OCI-M2 (cell line): Measurements from ENCODE around the gene CRHR2.
A peak's percentile ranks its signal among the peaks of the same experiment; 100 is the strongest.

Experiments
- DNase-seq: peaks from one replicate; lab custom pipeline; 2025; ENCODE audit not compliant: unreplicated experiment; lab: John Stamatoyannopoulos, UW

CRHR2 gene

DNA sequence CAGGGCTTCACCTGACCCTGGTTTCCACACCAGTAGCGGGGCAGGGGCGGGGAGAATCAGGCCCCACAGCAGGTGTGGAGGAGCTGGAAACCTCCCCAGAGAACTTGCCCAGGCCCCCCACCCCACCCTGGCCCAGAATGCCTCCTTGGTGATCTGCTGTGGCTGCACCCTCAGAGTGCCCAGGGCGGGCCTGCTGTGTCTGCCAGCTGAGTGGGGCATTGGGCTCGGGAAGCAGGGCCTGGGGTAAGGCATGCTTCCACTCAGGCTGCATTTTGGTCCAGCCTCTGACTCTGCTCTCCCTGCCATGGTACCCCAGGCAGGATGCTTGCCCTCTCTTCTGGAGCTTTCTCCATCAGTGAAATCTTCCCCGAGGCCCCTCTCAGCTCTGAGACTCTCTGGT is 1.1 kb upstream of the CRHR2 start:
- DNase-seq = no peak

DNA sequence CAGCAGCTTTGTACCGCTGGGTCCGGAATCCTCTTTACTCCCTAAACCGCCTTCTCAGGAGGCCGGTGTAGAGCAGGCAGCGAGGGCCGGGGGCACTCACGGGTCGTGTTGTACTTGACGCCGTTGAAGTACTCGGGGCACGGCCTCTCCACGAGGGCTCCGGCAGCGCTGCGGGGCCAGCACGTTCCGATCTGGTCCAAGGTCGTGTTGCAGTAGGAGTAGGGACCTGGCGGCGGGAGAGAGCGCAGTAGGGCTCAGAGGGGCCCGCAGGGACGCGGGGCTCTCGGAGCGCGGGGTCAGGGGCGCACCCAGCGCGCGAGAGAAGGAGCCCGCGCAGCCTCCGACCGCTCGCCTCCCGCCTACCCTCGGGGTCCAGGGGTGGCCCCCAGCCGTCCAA is 443 bp downstream of the CRHR2 start:
- no peak for DNase-seq

DNA sequence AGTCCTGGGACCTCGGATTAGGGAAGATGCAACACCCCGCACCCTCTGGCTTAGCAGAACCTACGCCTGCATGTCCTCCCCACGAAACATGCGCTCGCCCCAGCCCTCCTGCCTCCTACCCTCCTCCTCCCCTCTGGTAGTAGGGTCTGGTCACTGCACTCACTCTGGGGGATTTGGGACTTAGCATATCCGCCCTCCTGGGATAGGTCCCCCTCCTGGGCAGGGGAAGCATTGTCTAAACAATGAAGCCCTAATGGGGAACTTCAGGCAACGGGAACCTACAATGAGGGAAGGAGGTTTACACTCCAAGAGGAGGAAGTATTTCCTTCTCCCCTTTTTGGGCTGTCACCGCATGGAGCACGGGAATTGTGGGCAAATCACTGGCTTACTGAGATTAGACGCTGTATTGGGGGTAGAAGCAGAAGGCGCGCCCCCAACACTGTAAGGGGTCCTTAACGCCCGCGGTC is 892 bp downstream of the CRHR2 start:
- no peak for DNase-seq

DNA sequence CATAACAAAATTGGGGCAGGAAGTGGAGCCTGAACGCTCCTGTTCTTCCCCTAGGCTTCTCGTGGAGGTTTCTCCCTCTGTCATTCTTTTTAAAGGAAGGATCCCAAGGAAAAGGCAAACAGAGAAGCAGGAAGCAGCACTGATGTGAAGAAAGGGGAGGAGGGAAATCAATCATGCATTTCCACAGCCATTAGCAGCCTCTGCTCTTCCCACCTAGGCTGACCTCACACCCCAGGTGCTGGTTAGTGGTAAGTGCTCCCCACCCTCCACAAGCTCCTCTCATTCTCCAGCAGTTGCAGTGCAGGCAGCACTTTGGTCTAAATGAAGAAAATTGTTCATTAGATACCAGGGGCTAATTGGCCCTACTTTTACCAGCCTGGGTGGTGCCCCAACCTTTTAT is 2.6 kb downstream of the CRHR2 start:
- no peak for DNase-seq

DNA sequence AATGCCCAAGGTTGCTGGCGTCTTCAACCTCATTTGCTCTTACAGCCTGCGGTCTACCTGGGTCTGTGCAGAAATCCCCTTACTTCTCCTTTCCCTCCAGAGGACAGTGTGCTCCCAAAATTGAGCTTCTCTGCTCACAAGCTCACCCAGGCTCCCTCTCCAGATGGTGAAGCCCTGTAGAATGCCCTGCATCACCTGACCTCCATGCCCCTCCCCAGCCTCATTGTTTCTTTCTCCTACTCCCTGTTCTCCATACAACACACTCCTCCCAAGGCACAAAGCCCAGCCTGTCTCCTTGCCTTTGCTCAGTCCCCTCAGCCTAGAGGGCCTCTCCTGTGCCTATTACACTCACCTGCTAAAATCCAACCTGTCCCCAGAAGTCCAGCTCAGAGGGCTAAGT is 3.5 kb downstream of the CRHR2 start:
- DNase-seq = no peak

DNA sequence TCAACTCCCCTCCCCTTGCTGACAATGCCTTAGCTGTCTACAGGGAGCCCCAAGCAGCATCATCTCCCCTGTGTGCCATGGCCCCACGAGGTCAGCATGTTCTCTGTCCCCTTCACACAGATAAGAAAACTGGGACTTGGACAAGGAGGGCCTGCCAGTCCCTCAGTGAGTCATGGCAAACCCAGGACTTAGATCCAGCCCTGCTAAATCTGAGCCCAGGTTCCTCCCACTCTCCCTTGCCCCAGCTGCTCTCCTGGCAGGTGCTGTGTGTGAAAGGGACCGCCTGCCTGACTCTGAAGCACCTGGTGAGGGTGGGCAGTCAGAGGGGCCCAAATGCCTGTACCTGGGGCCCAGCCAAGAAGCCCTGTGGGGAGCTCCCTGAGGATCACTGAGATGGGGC is 7.4 kb downstream of the CRHR2 start:
- no peak for DNase-seq

DNA sequence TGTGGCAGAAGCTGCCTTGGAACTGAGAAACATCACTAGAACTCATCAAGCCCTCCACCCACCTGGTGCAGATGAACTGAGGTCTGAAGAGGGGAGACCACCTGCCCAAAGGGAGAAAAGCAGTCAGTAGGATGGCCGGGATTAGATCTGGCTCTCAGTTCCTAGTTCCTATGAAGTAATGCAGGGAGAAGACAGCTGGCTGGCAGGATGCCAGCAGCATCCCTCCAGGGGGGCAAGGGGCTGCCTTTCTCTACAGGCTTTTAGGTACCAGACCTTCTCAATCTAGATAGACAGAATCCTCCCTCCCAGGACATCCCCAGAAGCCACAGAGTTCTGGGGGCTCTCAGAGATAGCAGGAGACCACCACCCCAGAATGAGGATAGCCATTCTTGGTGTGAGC is 7.8 kb downstream of the CRHR2 start:
- no peak for DNase-seq

DNA sequence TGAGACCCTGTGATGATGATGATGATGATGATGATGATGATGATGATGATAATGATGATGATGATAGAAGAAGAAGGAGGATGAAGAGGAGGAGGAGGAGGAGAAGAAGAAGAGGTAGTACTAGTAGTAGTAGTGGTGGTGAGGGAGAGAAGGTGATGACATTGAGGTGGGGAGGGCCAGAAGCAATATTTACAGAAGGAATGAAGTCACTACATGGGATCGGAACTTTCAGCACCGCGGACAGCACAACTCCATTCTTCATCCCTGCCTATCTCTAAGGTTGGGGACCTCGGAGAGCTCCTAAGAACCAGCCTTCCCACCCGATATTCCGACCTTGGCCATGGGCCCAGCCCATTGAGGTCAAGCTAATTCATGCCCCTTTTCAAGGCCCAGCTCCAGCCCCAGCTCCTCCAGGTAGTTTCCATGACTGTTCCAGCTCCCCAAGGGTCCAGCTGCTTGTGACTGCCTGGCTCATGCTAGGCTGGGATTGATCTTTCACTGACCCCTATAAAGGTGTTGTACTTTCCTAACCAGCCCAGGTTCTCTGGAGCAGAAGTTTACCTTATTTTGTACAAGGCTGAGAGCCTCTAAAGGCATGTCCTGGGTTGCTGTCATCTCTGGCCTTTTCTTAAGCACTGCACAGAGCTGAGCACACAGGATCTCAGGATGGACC is 10.3 kb downstream of the CRHR2 start:
- DNase-seq = peak; percentile 24

DNA sequence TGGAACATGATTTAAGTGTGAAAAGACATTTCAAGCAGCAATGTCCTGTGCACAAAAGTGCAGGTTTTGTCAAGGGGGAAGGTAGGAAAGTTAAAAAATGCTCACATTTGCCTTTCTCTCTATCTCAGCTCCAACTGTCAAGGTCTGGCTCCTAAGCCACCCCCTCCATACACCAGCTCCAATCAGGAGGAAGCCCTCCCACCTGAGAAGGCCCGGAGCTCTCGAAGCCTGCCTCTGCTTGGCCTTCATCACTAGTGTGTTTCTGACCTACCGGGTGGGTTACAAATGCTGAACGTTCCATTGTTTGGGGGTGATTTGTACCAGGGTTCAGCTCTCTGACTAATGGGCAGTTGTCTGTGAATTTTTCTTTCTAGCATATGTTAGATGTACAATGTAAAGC is 14.2 kb downstream of the CRHR2 start:
- DNase-seq = no peak

DNA sequence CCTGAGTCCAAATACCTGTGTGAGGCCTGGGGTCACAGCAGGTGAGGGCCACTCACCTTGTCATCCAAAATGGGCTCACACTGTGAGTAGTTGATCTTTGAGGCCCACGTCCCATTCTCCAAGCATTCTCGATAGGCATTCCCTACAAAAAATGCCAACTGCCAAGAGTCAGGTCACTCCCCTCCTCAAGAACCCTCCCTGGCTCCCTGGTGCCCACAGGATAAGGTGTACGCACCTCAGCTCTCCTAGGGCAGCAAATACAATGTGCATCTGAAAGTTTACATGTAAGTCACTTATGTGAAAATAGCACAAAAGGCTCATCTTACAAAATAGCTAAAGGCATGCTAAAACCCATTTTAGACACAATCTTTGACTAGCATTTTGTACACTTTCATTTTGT is 15.1 kb downstream of the CRHR2 start:
- no peak for DNase-seq

DNA sequence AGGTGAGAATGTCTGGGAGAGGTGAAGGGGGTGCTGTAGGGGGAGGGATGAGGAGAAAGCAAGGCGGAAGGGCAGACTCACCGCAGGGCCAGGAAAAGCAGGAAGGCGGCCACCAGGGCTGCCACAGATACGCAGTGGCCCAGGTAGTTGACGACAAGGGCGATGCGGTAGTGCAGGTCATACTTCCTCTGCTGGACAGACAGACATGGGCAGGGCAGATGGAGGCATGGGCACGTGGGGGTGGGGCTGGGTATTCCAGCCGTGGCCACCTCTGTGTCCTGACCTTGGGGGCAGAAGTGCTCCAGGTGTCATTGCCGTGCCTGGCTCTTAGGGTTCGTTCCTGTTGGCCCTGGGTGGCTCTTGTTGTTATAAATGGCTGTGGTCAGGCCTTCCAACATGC is 16.8 kb downstream of the CRHR2 start:
- DNase-seq = no peak

DNA sequence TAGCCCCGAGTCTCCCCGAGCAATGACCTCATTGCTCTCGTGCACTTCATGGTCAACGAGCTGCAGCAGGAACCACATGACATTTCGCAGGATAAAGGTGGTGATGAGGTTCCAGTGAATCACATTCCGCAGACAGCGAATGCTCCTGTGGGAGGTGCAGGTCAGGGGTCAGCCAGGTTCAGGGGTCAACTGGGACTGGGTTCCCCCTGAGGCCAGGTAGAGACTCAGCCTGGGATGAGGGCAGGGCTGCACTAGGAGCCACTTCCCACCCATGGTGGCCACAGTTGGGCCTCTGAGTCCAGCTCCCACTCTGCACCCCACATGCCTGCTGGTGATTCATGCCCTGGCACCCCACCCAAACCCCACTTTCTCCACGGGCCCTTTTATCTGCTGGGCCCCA is 17.2 kb downstream of the CRHR2 start:
- DNase-seq = no peak

DNA sequence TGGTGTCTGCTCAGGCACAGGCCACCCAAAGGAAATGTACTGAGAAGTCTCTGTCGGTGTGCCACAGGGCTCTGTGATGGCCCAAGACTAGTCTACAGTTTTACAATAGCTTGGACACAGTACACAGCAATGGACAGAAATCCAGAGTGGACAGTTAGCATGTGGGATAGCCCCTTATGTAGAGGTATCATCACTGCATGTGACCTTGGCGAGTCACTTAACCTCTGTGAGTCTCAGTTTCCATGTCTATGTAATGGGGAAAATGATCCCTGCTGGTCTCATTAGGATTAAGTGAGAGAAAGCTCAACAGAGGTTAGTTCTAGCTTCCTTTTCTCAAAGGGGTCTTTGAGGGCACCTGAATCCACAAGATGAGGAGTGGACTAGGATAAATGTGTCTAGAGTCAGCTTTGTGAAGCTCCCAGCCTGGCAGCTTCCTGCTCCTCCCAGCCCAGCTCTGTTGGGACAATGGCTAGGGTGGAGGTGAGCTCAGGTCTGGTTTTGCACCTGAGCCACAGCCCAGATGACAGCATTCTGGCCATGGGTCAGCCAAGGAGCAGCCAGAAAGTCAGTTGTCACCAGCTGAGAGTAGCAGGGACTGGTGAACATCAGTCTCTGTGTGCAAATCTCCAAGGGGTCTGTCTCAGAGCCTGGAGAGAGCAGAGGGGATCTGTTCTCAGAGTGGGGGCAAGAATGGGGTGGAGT is 17.9 kb downstream of the CRHR2 start:
- no peak for DNase-seq

DNA sequence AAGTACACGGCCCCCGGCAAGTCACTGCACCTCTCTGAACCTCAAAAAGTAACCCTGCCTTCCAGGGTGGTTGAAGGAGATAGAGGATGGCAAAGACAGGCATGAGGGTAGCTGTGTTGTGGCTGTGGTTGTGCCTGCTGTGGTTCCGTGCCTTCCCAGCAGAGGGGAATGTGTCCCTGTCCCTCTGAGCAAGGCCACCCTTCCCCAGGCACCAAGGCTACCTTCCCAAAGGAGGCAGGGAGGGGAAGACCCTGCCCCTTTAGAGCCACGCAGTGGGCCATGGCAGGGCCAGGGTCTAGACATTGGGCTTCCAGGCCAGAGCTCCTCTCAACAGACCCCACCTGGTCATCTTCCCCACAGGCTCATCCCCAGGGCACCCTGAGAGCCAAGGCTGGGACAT is 18.8 kb downstream of the CRHR2 start:
- DNase-seq = no peak

DNA sequence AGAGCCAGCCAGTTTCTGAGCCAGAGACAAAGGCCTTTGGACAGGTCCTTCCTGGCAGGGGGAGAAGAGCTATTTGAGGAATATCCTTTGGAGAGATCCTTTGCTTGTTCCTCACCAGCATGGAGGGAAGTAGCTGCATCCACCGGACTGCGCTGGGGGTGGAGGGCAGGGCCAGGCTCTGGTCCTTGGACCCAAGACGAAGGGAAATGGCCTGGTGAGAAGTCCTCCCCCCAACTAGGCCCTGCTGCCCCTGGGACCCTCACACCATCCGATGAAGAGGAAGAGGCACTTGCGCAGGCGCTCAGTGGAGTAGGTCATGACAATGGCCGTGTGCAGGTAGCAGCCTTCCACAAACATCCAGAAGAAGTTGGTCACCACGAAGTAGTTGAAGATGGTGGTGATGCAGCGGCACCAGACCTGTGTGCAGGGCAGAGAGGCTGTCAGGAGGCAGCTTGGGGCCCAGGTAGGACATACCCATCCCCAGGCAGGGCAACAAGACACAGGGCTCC is 19.8 kb downstream of the CRHR2 start:
- no peak for DNase-seq

DNA sequence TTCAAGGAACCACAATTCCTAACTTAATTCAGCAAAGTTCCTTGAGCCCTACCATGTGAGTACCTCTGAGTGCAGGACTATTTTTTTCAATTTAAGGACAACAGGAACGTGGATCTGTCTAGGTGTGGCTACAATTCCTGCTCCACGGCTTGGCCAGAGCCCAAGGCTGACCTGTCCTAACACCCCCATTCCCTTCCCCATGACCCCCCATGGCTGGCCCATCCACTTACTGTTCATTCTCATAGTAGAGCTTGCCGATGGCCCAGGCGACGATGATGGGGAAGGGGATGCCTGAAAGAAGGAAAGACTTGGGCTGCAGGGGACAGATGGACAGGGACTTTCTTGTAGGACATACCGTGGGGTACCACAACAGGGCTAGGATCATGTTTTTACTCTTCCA is 20.3 kb downstream of the CRHR2 start:
- no peak for DNase-seq

DNA sequence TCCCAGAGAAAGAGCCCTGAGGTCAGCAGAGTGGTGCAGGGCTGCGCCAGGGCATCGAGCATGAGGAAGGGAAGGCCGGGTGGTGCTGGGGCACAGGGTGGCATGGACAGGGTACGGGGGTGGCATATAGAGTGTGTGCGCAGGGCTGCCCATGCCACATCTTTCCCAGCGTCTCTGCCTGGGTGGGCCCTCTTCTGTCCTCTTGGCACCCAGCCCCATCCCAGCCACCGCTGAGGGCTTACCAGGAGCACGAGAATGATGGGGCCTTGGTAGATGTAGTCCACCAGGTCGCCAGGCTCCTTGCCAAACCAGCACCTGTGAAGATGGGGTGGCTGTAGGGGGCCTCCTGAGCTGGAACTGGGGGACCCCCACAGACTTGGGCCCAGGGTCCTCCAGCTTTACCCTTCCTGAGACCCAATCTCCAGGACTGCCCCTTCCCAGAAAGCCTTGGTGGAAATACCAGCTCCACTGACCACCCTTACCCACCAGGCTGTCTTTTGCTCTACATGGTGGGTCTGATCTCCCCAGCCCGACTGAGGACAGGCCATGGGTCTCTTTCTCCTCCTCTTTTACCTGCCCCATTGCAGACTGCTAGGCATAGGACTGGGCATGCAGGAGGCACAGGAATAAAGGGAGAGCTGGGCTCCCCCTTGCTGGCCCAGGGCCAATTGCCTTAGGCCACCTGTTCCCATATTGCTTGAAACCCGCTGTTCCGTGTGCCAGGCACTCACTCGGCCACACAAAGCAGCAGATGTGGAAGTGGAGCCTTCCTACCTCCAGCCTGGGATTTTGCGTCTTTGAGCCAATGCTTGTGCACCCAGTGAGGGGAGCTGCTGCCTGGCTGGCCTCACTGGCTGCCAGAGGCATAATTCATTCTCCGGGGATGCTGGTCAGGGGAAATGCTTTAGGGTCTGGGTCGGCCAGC is 21.7 kb downstream of the CRHR2 start:
- DNase-seq = no peak

DNA sequence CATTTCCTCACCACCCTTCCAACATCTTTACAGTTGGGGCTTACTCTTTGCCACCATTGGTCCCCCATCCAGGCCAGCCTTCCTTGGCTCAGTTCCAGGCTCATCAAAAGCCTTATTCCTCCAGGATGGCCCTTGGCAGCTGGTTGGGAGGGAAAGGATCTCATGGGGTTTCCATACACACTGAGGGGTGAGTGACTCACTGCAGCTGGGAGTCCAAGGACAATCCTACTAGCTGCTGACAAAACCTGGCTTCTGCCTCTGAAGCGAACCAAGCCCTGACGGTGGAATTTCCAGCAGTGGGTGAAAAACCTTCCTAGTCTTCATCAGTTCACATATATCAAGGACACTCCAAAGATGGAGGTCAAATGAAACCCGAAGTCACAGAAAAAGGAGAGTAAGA is 22.9 kb downstream of the CRHR2 start:
- DNase-seq = no peak

DNA sequence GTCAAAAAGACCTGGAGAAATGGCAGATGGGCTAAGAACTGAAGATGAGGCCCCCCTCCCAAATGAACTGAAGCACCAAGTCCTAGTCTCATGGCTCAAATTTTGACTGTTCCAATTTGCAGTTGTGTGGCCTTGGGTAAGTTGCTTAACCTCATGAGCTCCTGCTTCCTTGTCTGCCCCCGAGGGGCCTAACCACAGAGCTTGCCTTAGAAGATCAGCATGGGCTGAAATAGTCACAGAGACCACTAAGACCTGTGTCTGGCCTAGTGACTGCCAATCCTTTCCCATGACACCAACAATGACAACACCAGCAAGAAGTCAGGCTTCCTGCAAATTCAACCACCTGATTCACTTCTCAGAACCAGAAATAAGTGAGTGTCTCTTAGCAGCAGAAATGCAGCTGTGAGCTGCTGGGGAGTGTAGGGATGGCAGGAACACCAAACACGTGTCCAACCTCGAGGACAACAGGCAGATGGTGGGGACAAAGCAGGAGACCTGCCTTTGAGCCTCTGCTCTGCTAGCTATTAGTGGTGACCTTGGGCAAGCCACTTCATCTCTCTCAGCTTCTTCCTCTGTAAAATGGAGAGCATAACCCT is 23.7 kb downstream of the CRHR2 start:
- no peak for DNase-seq

DNA sequence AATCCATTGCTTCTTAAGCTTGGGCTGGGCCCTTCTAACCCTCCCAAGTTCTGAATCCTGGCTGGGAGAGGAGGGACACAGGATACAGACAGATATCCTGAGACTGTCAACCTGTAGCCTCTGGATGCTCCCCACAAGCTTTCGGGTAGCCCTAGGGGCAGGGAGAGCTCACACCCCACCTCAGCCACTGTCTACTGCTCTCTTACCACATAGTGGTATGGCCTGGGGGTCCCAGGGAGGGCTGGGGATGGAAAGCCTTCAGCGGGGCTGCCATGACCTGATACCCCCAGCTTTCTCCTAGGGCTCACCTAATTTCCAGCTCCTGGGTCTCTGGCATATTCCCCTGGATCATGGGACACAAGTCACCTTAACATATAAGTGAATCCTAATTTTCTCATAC is 25.1 kb downstream of the CRHR2 start:
- no peak for DNase-seq
